ENCODE results near the gene MCTP1.

Gene MCTP1

DNA sequence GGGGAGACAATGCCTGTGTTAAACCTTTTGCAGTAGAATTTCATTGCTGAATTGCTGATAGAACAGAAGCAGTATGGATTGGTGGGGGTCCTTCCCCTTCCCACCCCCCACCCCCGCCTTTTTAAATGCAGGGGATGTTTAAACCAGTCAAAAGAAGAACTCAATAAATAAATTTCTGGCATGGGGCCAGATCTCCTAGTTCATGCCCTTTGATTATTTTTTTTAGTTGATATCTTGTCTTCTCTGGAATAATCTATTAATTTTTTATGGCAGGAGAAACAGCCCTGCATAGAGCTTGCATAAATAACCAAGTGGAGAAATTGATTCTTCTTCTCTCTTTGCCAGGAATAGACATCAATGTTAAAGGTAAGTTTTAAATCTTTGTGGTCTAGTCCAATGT, 593.6 kb downstream of the MCTP1 start:
- no peak for DNase-seq

DNA sequence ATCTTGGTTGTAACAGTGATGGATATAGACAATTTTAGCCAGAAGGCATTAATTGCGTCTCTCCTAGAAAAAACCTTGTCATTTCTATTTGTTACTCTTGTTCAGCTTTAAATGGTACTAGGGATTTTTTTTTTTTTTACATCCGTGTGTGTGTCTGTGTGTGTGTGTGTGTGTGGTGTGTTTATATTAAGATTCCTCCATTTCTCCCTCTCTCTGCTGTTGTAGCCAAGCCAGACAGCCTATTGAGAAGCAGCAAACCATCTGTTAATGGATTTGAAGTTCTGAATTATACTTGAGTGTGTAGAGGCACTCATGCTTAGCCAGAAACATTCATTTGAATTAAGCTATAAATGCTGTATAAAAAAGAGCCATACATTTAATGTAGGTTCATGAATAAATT, 594.1 kb downstream of the MCTP1 start:
- no peak for DNase-seq

DNA sequence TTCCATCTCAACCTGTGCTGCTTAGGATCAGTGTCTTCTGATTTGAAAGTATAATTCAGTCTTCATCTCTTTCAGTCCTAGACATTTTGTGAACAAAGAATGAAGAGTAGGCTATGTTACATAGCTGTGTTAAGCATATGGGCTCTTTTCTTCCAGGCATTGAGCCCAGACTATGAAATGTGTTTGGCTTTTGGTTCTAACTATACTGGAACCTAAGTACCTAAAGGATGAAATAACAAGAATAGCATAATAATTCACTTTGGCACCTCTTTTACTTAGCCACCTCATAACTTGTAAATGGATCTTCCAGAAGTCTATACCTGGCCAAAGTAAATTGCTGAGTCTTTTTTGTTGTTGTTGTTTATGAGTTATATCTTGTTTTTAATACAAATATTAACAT, 595.0 kb downstream of the MCTP1 start:
- DNase-seq, result no peak

DNA sequence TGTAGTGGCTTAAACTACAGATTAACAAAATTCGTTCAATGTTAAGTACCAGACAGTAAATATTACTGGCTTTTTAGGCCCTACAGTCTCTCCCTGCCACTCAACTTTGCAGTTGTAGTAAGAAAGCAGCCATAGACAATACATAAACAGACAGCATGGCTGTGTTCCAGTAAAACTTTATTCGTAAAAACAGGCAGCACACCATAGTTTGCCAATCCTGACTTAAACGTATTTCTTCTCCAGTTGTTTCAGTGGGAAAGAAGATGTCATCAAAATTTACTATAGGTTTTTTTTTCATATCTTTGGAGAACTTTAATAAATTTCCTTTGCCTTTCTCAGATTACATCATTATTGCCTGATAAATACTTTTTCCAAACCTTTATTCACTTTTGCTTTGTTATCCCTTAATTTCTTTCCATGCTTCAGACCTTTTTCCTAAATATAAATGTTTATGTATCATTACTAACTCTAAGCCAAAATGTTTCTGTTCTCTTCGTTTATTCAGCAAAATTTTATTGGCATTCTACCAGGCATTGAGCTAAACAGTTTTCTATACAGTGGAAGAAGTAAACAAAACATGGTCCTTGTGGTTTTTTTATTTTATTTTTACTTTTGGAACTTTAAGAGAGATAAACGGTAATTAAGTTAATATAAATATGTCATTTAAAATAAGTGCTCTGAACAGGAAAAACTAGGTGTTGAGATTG, 601.9 kb downstream of the MCTP1 start:
- DNase-seq, result no peak

DNA sequence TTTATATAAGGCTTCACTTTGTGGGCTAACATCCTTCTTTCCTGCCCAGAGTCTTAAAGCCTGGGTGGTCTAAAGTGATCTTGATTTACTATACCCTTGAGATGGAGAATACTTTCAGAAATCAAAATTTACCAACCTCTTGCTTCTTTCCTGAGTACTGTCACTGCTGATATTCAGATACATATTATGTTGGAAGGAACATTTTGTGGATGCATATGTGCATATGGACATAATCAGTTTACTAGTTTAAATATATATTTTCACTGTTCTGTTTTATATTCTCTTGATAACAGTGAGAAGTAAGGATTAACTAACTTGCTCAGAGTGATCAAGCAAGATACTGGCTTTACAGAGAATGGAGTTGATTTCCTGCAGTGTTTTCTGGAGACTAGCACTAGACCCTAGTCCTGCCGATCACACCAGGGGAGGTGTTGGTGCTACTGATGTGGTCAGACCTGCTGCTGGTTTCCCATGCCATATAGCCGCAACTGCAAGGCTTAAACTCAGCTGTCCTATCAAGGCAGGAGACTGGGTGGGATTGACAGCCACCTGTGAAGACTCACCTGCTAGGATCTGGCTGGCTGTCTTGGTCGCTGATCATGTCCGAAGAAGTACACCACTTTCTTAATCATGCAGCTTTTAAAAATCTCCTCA, 608.8 kb downstream of the MCTP1 start:
- DNase-seq, result no peak

DNA sequence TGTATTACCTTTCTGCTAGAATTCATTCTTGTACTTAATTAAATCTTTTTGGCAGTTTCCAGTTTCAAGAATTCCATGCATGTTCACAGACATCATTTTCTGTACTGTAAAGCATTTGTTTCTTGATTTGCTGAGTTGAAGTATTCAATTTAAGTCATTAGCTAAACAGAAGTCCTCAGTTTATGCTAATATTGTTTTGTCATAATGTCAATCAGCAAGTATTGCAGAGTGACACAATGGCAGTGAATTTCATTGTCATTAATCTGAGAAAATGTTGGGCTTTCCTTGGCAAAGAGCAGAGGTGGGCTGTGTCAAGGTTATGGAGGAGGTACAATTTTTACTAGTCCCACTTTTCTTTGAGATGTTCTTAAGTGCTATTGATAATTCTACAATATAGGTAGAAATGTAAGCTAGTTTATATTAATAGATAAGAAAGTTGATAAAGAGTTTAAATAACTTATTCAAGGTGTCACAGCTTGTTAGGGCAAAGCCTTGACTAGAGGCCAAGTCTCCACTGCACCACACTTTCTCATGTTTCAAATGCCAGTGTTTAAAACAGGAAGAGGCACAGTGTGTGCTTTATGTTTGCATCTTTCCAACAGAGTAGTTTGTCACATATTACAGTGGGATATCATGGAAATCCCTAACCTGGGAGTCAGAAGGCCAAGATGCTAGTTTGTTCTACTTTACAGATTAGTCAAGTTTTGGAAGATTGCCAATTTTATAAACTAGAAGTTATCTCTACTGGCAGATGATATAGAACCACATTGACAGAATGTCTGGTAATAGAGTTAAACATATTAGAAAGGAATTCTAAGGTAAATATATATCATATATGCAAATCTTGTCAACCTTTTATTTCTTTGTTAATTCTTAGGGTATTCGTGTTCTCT, 610.2 kb downstream of the MCTP1 start:
- DNase-seq, result no peak

DNA sequence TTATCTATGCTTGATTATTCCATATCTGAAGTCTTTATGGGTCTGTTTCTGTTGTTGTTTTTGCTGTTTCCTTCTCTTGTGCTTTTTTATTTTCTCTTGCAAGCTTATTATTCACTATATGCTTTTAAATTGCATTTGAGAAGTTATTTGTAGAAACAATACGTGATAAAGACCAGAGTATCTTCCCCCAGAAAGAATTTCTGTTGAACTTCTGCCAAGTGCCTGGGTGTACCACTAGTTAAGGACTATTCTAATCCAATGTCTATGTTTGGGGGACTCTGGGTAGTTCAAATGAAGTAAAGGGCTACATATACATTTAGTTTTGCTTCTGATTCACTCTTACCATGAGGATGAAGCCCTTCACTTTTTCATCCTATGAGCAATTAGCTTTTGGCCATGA, 612.1 kb downstream of the MCTP1 start:
- no peak for DNase-seq

DNA sequence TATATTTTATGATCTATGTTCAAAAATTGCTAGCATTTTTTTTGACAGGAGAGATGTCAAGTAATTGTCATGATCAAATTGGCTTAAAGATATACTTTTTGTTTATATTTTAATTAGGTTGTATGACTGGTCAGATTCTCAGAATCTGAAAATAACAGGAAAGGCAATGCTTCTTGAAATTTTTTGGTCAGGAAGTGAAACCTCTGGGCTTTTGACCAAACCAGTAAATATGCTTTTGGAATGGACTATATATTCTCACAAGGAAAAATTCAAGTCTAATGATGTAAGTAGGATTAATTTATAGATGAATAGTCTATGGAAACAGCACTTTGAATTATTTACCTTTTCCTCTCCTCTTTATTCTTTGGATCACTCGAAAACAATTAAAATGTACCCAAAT, 614.2 kb downstream of the MCTP1 start:
- DNase-seq, result no peak

DNA sequence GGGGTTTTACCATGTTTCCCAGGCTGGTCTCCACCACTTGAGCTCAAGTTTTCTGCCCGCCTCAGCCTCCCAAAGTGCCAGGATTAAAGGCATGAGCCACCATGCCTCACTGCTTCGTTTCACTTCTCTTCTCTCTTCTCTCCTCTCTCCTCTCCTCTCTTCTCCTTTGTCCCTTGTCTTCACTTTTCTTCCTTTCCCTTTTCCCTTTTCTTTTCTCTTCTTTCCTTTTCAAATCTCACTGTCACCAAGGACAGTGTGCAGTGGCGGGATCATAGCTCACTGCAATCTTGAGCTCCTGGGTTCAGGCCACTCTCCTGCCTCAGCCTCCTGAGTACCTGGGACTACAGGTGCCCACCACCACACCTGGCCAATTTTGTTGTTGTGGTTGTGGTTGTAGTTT, 617.0 kb downstream of the MCTP1 start:
- DNase-seq, result no peak

DNA sequence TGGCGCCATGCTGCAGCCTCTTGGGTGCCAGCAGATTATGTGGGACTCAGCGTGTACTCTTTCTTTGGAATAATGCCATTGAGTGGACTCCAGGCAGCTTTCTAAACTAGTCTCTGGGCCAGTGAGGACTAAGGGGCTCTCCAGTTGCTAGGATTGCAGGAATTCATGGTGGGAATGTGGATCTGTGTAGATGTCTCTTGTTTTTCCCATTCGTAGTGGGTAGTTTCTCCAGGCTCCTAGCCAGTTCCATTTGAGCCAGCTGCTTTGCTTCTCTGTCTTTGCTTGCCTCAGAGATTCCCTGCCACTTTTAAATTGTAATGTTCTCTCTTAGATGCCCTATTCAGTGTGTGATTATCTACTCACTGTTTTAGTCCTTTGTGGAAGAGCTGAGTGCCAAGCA, 623.8 kb downstream of the MCTP1 start:
- DNase-seq, result no peak

DNA sequence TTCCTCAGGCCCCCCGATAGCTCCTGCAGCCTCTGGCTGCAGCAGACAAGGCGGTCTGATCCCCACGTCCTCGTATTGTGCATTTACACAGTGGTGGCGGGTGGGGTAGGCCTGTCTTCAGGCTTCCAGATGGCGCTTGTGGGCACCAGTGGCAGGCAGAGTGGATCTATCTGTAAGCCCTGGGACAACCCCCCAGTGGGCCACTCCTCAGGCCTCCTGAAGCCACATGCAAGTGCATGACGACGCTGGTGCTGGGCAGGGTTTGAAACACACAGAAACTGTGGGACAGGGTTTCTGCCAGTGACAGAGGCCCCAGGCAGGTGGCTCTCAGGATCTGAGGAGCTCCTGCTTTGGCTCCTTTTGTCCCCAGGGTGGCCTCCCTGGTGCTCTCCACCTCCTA, 624.4 kb downstream of the MCTP1 start:
- DNase-seq, result no peak

DNA sequence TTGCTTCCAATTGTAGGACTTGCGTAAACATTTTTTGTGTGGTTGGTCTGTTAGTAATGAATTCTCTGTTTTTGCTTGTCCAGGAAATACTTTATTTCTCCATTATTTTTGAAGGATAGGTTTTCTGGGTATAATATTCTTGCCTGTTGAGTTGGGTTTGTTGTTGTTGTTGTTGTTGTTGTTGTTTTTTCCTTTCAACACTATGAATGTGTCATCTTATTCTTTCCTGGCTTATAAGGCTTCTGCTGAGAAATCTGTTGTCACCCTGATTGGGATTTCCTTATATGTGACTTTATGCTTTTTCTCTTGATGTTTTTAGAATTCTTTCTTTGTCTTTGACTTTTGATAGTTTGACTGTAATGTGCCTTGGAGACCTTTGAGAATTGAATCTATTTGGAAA, 626.6 kb downstream of the MCTP1 start:
- no peak for DNase-seq

All from NCI-H1436 treated with DMSO at 0.1 percent for 48 hours (cell line).